RPMI7951 (cell line): ENCODE measurements around the gene COG4. TPM values are rescaled to one million over a fixed set of nuclear protein-coding genes. Genes with fewer than 3 reads are reported as not detected.

ENCODE experiments used
- DNase-seq: peaks from one replicate; pipeline ENCODE4 v3.0.0-alpha.2; 2012; ENCODE audit warnings: low read depth
- total RNA-seq: library from RNA; depleted of rRNA; stranded (reverse); fragments of >200 nt; shearing (Covaris generic); gene quantifications from 2 replicates; pipeline ENCODE4 v1.2.3, GENCODE V29; 2014; rRNA removed

Gene COG4
- total RNA-seq, 1 experiment from 2014 or later: 73.2 TPM

DNA sequence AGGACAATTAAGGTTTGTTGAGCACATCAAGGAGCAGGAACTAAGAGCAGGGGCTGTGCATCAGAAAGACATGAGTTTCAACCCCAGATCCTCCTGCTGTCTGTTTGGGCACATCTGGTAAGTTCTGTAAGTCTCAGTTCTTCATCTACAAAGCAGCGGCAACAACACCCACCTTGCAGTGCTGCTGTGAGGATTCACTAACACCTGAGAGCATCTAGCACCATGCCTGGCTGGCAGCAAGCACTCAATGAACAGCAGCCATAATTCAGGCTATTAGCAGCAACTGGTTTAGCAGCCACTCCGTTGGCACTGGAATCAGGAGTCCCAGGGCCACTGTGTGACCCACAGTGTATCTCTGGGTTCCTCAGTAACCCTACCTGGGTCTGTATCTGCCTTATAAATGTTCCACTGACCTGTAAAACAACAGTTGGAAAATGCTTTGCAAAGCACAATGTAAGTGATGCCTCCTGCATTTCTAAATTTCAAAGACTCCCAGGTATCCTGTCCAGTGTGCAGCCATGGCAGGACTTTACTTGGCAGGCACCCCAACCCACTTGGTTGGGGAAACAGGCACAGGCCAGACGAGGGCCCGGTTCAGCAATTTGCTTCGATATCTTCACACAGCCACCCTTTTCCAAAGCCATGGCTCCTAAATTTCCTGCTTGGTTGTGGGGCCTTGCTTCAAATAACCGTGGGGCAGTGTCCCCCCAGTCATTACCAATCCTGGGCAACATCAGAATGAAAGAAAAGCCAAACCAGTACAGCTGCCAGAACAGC, 88.7 kb downstream of the COG4 start:
- no peak for DNase-seq

DNA sequence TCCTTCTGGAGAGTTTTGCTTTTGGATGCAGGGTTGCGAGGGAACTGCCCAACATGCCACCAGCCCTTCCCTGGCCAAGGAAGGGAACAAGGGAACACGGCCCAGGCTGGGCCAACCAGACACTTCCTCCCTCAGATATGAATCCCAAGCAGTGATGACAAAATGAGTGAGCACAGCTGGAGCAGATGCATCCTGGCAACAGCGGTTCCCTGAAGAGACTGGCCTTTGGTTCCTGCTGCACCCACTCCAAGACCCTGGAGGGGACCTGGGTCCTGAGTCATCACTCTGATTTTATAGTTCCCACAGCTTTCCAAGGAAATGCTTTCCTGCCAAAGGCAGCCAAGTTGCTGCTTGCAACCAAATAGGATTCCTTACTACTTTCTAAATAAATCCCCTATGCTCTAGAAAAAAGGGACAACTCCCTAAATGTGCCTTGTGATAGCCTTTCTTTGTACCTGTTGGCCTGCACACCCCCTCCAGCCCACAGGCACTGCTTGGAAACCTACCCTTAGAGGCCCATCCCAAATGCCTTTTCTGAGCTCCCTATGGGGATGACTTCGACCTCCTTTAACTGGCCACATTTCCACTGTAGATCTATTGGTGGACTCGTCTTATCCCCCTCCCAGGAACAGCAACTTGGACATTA, 89.8 kb downstream of the COG4 start:
- DNase-seq: peak; percentile 97

DNA sequence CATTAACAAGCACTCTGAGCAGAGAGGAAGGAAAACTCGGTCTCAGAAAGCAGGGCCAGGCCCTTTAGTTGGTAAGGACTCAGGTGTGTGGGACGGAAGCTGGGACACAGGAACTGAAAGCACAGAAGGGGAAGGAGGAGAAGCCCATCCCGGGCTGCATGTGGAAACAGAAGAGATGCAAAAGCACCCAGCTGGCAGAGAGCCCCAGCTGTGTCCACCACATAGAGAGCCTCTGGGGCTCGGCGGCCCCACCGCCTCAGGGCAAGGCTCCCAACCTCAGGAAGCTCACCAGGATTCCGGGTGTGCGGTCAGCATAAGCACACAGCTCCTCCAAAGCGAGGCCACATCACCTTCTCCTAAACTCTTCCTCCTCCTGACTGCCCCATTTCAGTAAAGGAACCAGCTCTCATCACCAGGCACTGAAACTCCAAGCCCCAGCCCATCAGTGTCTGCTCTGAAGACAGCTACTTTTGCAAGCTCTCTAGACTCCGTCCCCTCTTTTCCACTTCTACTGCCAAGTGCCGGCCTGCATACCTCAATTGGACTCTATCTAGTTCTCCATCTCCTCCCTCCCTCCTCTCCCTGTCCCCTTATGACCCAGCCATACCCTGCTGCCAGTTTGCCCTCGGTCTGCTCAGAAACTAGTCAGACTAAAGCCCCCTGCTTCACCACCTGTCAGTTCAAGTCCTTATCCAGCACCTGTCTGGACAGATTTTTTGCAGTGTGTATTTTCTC, 90.5 kb downstream of the COG4 start:
- DNase-seq: peak; percentile 90

DNA sequence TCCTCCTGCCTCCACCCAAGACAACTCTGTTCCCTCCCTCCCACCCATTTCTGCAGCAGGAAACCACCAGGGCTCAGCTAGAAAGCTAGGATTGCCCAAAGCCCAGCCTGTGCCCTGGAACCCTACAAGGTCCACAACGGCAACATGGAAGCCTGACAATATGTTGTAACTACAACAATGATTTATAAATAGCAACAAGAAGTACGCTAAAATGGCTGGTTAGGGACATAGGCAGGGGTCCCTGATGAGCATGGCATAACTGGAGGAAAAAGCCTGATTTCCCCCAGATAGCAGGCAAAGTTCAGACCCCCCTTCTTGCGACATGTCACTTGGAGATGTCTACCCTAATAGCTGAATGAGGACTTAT, 91.0 kb downstream of the COG4 start:
- DNase-seq: no peak

DNA sequence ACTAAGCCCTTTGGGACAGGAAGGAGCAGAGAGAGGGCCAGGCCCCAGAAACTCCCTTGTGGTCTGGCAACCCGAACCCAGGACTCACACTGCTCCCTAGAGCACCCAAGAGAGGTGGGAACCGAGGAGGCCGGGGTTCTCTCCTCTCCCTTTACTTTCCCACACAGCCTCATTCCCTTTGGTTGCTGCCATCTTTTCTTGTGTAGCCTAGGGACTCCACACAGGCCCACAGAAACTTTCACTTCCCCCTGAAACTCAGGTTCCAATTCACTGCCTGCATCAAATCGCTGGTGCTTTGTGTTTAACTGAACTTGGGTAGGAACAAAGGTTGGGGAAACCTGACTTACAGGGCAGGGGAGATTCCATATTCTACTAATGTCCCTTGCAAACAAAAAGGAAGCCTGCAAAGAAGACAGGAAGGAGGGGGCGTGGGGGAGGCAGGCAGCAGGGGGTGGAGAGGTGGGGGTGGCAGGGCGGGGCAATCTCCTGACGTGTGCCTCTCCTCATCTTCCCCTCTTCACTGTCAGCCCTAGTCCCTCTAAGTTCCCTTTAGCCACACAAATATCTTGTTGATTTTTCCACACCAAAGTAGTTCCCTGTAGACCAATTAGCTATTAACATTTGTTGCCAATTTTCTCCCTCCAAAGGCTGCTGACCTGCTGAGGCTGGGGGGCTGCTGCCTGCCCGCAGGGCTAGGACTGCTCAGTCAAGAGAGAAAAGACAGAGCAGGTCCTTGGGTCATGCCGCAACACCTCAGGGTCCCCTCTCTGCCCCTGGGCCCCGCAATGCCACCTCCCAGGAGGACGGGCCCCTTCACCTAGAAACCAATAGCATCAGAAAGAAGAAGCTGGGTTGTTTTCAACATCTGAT, 92.5 kb downstream of the COG4 start:
- no peak for DNase-seq

Other genes starting within 250 kb of the COG4 start
- 43.5 and 50.8 TPM in 2 replicates for gene AARS1, start 234.0 kb downstream of the COG4 start, total RNA-seq
- 17.5 and 31.7 TPM in 2 replicates for gene DDX19B, start 224.4 kb downstream of the COG4 start, total RNA-seq
- 40.0 and 40.9 TPM in 2 replicates for gene DDX19A, start 176.7 kb downstream of the COG4 start, total RNA-seq
- gene ST3GAL2, start 84.5 kb downstream of the COG4 start, total RNA-seq: 18.5 and 26.6 TPM in 2 replicates
- 3.9 and 6.4 TPM in 2 replicates for gene FCSK, start 69.0 kb downstream of the COG4 start, total RNA-seq
- 152 and 218 TPM in 2 replicates for gene SF3B3, start 262 bp upstream of the COG4 start, total RNA-seq
- 0.12 and 0.29 TPM in 2 replicates for gene IL34, start 123.0 kb upstream of the COG4 start, total RNA-seq
- gene MTSS2, start 162.5 kb upstream of the COG4 start, total RNA-seq: 7.3 and 22.1 TPM in 2 replicates